Loucy (cell line): ENCODE measurements around the gene TAS2R30.

Experiments
- H2AFZ ChIP-seq: fragments of 200-600 bp; sonication (generic); 2 replicates; pipeline ENCODE4 v1.6.0; 2016; ENCODE audit warnings: antibody characterized with exemption, mild to moderate bottlenecking, low read length, moderate library complexity
- H3F3A ChIP-seq: fragments of 200-600 bp; 2 replicates; pipeline ENCODE4 v1.6.0; 2016; ENCODE audit warnings: antibody characterized with exemption, low read depth, mild to moderate bottlenecking
- H3K27me3 ChIP-seq: fragments of 200-600 bp; sonication (generic); 2 replicates; pipeline ENCODE4 v1.6.1; 2014; ENCODE audit warnings: low read length, mild to moderate bottlenecking; ENCODE audit not compliant: insufficient read depth, poor library complexity, severe bottlenecking
- H3K36me3 ChIP-seq: fragments of 200-600 bp; sonication (generic); 2 replicates; pipeline ENCODE4 v1.6.1; 2016; ENCODE audit warnings: low read length; ENCODE audit not compliant: insufficient read depth
- H3K4me1 ChIP-seq: fragments of 200-600 bp; sonication (generic); 2 replicates; pipeline ENCODE4 v1.5.1; 2014; ENCODE audit warnings: low read length, mild to moderate bottlenecking; ENCODE audit not compliant: insufficient read depth, poor library complexity, severe bottlenecking
- H3K4me2 ChIP-seq: fragments of 200-600 bp; sonication (generic); 2 replicates; pipeline ENCODE4 v1.6.0; 2014; ENCODE audit warnings: antibody characterized with exemption, low read length, low read depth, mild to moderate bottlenecking; ENCODE audit not compliant: poor library complexity, severe bottlenecking
- H3K4me3 ChIP-seq: fragments of 200-600 bp; sonication (generic); 2 replicates; pipeline ENCODE4 v1.5.1; 2014; ENCODE audit warnings: low read length, mild to moderate bottlenecking, mixed read lengths; ENCODE audit not compliant: poor library complexity, severe bottlenecking
- H3K79me2 ChIP-seq: fragments of 200-600 bp; sonication (generic); 2 replicates; pipeline ENCODE4 v1.6.1; 2014; ENCODE audit warnings: low read length; ENCODE audit not compliant: insufficient read depth
- H3K9ac ChIP-seq: fragments of 200-600 bp; sonication (generic); 2 replicates; pipeline ENCODE4 v1.6.0; 2014; ENCODE audit warnings: mild to moderate bottlenecking, low read depth, low read length, moderate library complexity; ENCODE audit not compliant: poor library complexity, severe bottlenecking
- H3K9me2 ChIP-seq: fragments of 200-600 bp; sonication (generic); replicated peaks from 2 replicates; pipeline ENCODE4 v1.6.1; 2016; ENCODE audit warnings: low read depth, low read length, mixed read lengths
- H3K9me3 ChIP-seq: fragments of 200-600 bp; sonication (generic); 2 replicates; pipeline ENCODE4 v1.6.1; 2014; ENCODE audit warnings: mild to moderate bottlenecking, antibody characterized with exemption, low read length, low read depth; ENCODE audit not compliant: insufficient read depth
- H4K20me1 ChIP-seq: fragments of 200-600 bp; sonication (generic); 2 replicates; pipeline ENCODE4 v1.6.0; 2014; ENCODE audit warnings: antibody characterized with exemption, low read length, mild to moderate bottlenecking; ENCODE audit not compliant: insufficient read depth, poor library complexity, severe bottlenecking
- CTCF ChIP-seq: fragments of 200-600 bp; sonication (generic); conservative IDR thresholded peaks from 2 replicates; pipeline ENCODE4 v1.5.1; 2014; ENCODE audit warnings: mild to moderate bottlenecking, antibody characterized with exemption, low read length
- EZH2phosphoT487 ChIP-seq: fragments of 200-600 bp; IDR thresholded peaks from 2 replicates; pipeline ENCODE4 v1.6.1; 2018; ENCODE audit warnings: antibody characterized with exemption, mild to moderate bottlenecking, moderate library complexity, borderline replicate concordance

The TAS2R30 gene

GRCh38 chr12:11108862-11109261 is 25.6 kb downstream of the TAS2R30 start:
- H3K9ac ChIP-seq: no peak overlapping the region
- H3K4me1 ChIP-seq: no peaks in the 10 kb centered on the region
- H3K9me3 ChIP-seq: no peaks in the 10 kb centered on the region
- H4K20me1 ChIP-seq: no peaks in the 10 kb centered on the region
- H3K36me3 ChIP-seq: no peaks in the 10 kb centered on the region
- no peak overlapping the region for H3K4me2 ChIP-seq
- H3K4me3 ChIP-seq: no peak overlapping the region
- H2AFZ ChIP-seq: no peak overlapping the region
- H3K27me3 ChIP-seq: no peaks in the 10 kb centered on the region
- peaks cover 3% of the 10 kb centered on the region; the same call in 1 of the 2 replicates for H3K79me2 ChIP-seq
- TF ChIP-seq EZH2phosphoT487 (no peak), CTCF (no peak)
- H3K9me2 ChIP-seq: no peaks in the 10 kb centered on the region
- no peaks in the 10 kb centered on the region for H3F3A ChIP-seq

- H3K4me3 ChIP-seq: no peak overlapping the region
- H3F3A ChIP-seq: no peaks in the 10 kb centered on the region
- peaks cover 3% of the 10 kb centered on the region; the same call in 1 of the 2 replicates for H3K79me2 ChIP-seq
- no peaks in the 10 kb centered on the region for H3K4me1 ChIP-seq
- H3K9ac ChIP-seq: no peak overlapping the region
- H4K20me1 ChIP-seq: no peaks in the 10 kb centered on the region
- TF ChIP-seq CTCF: no peak
- H2AFZ ChIP-seq: no peak overlapping the region
- no peaks in the 10 kb centered on the region for H3K9me2 ChIP-seq
- no peak overlapping the region for H3K4me2 ChIP-seq
- no peaks in the 10 kb centered on the region for H3K27me3 ChIP-seq
- no peaks in the 10 kb centered on the region for H3K36me3 ChIP-seq
- no peaks in the 10 kb centered on the region for H3K9me3 ChIP-seq
These were observed 26.7 kb downstream of the TAS2R30 start for GRCh38 chr12:11107719-11108118.

GRCh38 chr12:11106288-11106687 is 28.2 kb downstream of the TAS2R30 start:
- H3K4me2 ChIP-seq: no peak overlapping the region
- peaks cover 3% of the 10 kb centered on the region; the same call in 1 of the 2 replicates for H3K79me2 ChIP-seq
- no peaks in the 10 kb centered on the region for H3F3A ChIP-seq
- no peak for TF ChIP-seq EZH2phosphoT487
- no peak for TF ChIP-seq CTCF
- H3K9me2 ChIP-seq: no peaks in the 10 kb centered on the region
- no peaks in the 10 kb centered on the region for H4K20me1 ChIP-seq
- no peaks in the 10 kb centered on the region for H3K4me1 ChIP-seq
- H3K9me3 ChIP-seq: no peaks in the 10 kb centered on the region
- no peaks in the 10 kb centered on the region for H3K36me3 ChIP-seq
- no peak overlapping the region for H2AFZ ChIP-seq
- no peak overlapping the region for H3K4me3 ChIP-seq
- H3K27me3 ChIP-seq: no peaks in the 10 kb centered on the region
- H3K9ac ChIP-seq: no peak overlapping the region
